ENCODE results near the gene PSMA7.

PSMA7 gene

DNA sequence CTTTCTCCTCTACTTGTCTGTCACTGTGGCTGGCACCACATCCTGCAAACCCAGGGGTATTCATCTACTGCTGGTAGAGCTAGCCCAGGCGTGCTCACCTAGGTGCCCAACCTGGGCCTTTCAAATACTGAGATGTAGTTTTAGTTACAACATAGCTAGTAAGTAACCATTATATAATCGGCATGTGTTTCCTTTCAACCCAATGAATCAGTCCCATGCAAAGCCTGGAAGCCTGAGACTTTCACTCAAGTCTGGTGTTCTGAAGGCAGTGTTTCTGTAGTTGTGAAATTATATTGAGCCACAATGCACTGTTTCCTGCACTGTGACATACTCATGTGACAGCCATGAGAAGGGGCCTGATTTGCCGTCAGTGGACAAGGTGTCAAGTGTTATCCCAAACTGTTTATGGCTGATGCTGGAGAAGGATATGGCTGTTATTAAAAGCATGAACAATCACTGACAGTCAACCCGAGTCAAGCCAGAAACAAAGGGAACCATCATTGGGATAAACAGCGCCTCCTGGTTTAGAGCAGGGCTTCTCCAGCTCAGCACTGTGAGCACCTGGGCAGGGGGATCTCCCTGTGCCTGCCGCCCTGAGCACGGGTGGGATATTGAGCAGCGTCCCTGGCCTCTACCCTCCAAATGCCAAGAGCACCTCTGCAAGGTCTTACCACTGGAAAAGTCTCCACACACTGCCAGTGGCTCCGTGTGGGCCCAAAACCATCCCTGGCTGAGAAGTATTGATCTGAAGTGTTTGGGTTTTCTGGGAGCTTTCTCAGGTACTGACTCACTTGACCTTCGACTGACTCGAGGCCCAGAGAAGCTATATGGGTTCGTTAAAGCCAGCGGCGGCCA lies 1.6 kb downstream of the PSMA7 start:
- peaks cover 64% of the 10 kb centered on the region for H3K36me3 ChIP-seq
- no peak for DNase-seq
- peak overlapping the region; percentile 96 for H3K27ac ChIP-seq
- no peaks in the 10 kb centered on the region for H3K27me3 ChIP-seq (ENCODE audit: insufficient read depth, low read depth, severe bottlenecking)
- TF ChIP-seq, protein P1, sequence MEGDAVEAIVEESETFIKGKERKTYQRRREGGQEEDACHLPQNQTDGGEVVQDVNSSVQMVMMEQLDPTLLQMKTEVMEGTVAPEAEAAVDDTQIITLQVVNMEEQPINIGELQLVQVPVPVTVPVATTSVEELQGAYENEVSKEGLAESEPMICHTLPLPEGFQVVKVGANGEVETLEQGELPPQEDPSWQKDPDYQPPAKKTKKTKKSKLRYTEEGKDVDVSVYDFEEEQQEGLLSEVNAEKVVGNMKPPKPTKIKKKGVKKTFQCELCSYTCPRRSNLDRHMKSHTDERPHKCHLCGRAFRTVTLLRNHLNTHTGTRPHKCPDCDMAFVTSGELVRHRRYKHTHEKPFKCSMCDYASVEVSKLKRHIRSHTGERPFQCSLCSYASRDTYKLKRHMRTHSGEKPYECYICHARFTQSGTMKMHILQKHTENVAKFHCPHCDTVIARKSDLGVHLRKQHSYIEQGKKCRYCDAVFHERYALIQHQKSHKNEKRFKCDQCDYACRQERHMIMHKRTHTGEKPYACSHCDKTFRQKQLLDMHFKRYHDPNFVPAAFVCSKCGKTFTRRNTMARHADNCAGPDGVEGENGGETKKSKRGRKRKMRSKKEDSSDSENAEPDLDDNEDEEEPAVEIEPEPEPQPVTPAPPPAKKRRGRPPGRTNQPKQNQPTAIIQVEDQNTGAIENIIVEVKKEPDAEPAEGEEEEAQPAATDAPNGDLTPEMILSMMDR (IDR thresholded peaks at IDR 0.05; ENCODE audit: low read depth, low read length), result peak; percentile 53; the same call in 1 of the 2 replicates
- H3K4me3 ChIP-seq (ENCODE audit: low read depth, low read length), result peak overlapping the region; percentile 61
- H3K9me3 ChIP-seq (ENCODE audit: severe bottlenecking), result no peaks in the 10 kb centered on the region

DNA sequence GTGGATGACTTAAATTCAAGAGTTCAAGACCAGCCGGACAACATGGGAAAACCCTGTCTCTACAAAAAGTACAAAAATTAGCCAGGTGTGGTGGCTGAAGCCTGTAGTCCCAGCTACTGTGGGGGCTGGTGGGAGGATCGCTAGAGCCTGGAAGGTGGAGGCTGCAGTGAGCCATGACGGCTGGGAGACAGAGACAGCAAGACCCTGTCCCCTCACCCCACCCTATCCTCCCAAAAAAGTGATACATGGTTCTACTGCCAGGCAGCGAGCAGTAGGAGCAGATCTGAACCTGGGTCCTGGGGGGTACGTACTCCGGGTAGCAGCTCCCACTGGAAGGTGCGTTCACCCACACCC lies 2.2 kb downstream of the PSMA7 start:
- H3K9me3 ChIP-seq (ENCODE audit: severe bottlenecking), result no peaks in the 10 kb centered on the region
- TF ChIP-seq, protein P1 (IDR thresholded peaks at IDR 0.05; ENCODE audit: low read depth, low read length), result no peak
- no peak overlapping the region for H3K27ac ChIP-seq
- H3K27me3 ChIP-seq (ENCODE audit: insufficient read depth, low read depth, severe bottlenecking), result no peaks in the 10 kb centered on the region
- no peak for DNase-seq
- H3K4me3 ChIP-seq (ENCODE audit: low read depth, low read length), result no peak overlapping the region
- H3K36me3 ChIP-seq, result peaks cover 70% of the 10 kb centered on the region

DNA sequence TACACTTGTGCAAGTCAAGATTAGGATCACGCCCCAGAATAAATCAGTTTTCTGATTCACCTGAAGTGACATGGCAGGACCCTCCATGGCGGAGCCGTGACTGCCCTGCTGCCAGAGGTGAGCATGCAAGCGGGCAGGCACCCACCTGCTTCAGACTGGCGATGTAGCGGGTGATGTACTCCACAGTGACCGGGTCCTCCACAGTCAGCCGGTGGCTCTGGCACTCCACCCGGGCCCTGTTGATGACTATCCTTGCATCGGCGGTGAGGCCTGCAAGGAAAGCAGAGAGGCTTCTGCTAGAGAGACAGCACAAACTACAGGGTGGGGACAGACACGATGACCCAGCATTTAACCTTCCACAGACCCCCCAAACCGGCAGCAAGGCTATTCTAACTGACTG lies 3.6 kb downstream of the PSMA7 start:
- Histone ChIP-seq H3K4me3 (ENCODE audit: low read depth, low read length) (no peak overlapping the region), H3K27me3 (ENCODE audit: insufficient read depth, low read depth, severe bottlenecking) (no peaks in the 10 kb centered on the region), H3K9me3 (ENCODE audit: severe bottlenecking) (no peaks in the 10 kb centered on the region), H3K27ac (no peak overlapping the region), H3K36me3 (peaks cover 73% of the 10 kb centered on the region)
- TF ChIP-seq, protein P1 (IDR thresholded peaks at IDR 0.05; ENCODE audit: low read depth, low read length), result no peak
- no peak for DNase-seq

DNA sequence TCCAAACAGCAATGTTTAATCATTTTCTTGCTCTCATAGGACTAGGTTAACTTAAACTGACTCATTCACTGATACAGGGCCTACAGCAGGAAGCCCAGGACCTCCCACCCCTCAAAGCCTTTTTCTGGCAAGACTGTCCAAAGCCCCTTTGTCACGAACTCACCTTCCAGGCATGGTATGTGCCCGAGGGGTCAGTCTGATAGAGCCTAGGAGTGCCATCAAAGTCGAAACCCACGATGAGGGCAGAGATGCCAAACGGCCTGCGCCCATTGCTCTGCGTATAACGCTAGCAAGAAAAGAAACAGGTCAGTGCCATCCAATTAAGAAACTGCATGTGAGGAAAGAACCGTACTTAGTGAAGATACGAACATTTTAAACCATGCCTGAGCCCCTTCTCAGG lies 4.3 kb downstream of the PSMA7 start:
- TF ChIP-seq, protein P1 (IDR thresholded peaks at IDR 0.05; ENCODE audit: low read depth, low read length), result no peak
- Histone ChIP-seq H3K36me3 (peaks cover 78% of the 10 kb centered on the region), H3K9me3 (ENCODE audit: severe bottlenecking) (no peaks in the 10 kb centered on the region), H3K27ac (no peak overlapping the region), H3K27me3 (ENCODE audit: insufficient read depth, low read depth, severe bottlenecking) (no peaks in the 10 kb centered on the region), H3K4me3 (ENCODE audit: low read depth, low read length) (no peak overlapping the region)
- DNase-seq, result no peak

DNA sequence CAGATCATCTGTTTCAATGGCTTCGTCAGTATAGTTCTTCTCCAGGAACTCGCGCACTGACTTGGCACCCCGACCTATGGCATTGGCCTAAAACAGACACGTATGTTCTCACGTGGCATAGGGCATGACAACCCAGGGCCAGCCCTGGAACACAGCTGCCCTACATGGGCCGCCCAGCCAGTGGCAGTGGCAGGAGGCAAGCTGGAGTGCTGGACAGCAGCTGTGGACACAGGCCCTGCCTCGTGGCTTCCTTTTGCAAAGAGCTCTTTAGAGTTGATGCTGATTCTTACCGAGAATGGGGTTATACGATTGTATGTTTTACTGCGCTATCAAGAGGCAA lies 5.0 kb downstream of the PSMA7 start:
- TF ChIP-seq, protein P1 (IDR thresholded peaks at IDR 0.05; ENCODE audit: low read depth, low read length), result no peak
- Histone ChIP-seq H3K4me3 (ENCODE audit: low read depth, low read length) (no peak overlapping the region), H3K27me3 (ENCODE audit: insufficient read depth, low read depth, severe bottlenecking) (no peaks in the 10 kb centered on the region), H3K36me3 (peaks cover 85% of the 10 kb centered on the region), H3K27ac (no peak overlapping the region), H3K9me3 (ENCODE audit: severe bottlenecking) (no peaks in the 10 kb centered on the region)
- no peak for DNase-seq

Measured in WERI-Rb-1 (cell line).